ENCODE results near the gene EIF4EBP2.

The EIF4EBP2 gene

DNA sequence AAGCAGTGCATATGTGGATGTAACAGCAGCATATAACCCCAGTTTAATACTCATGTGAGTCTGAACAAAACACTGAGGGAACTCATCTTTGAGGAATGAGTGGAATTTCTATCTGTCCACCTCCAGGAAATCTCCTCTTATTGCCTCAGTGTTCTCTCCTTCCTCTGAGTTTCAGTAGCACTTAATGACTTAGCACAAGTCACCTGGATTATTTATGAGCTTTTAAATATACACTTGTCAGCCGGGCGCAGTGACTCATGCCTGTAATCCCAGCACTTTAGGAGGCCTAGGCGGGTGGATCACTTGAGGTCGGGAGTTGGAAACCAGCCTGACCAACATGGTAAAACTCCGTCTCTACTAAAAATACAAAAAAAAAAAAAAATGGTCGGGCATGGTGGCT lies 25.8 kb upstream of the EIF4EBP2 start:
- DNase-seq (ENCODE audit: low read depth in 3 of 3, low spot score in 1 of 3), result no peak

DNA sequence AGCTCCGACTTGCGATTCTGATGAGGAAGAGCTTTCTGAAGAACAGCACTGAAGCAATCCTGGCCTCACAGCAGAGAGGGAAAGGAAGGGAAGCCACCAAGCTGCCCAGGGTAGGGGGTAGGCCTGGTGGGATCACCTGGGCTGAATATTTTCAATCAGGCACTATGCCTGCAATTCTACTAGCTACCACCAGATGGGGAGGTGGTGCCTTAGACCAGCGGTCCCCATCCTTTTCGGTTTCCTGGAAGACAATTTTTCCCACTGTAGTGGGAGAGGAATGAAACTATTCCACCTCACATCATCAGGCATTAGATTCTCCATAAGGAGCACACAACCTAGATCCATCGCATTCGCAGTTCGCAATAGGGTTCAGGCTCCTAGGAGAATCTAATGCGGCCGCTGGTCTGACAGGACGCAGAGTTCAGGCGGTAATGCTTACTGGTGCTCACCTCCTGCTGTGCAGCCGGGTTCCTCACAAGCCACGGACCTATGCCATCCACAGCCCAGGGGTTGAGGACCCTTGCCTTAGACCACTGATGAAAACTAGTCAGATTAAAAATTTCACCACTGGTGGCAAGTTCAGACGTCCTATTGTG lies 24.3 kb upstream of the EIF4EBP2 start:
- DNase-seq (ENCODE audit: low read depth in 3 of 3, low spot score in 1 of 3), result no peak

DNA sequence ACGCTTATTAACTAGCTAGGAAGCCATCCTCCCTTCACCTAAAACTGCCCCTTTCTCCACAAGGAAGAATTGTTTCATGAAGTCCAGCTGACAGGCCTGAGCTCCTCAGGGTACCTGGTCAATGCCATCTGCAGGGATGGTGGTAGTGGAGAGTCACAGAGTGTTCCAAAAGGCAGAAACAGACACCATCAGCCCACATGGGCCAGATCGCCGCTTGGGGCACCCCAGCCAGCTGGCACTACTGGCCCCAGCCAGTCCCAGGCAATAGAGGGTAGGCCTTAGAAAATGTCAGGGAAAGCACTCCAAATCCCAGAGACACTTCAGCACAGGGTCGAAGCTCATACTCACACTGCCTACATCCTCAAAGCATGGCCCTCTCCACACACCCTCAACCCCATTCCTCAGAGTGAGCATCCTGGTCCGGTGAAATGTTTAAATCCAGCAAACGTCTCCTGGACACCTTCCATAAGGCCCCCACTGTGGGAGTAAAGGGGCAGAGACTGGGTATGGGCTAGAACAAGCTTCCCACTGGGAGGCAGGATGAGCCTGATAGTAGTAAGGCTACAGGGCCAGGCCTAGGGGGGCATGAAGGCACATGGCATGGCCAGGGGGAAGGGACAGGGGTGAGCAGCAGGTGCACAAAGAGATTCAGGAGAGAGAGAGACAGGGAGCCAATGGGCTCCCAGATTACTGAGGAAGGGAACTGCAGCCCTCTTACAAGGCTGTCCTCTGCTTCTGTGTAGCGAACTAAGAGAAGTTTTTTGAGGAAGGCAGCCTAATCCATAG lies 23.4 kb upstream of the EIF4EBP2 start:
- DNase-seq (ENCODE audit: low read depth in 3 of 3, low spot score in 1 of 3), result no peak

DNA sequence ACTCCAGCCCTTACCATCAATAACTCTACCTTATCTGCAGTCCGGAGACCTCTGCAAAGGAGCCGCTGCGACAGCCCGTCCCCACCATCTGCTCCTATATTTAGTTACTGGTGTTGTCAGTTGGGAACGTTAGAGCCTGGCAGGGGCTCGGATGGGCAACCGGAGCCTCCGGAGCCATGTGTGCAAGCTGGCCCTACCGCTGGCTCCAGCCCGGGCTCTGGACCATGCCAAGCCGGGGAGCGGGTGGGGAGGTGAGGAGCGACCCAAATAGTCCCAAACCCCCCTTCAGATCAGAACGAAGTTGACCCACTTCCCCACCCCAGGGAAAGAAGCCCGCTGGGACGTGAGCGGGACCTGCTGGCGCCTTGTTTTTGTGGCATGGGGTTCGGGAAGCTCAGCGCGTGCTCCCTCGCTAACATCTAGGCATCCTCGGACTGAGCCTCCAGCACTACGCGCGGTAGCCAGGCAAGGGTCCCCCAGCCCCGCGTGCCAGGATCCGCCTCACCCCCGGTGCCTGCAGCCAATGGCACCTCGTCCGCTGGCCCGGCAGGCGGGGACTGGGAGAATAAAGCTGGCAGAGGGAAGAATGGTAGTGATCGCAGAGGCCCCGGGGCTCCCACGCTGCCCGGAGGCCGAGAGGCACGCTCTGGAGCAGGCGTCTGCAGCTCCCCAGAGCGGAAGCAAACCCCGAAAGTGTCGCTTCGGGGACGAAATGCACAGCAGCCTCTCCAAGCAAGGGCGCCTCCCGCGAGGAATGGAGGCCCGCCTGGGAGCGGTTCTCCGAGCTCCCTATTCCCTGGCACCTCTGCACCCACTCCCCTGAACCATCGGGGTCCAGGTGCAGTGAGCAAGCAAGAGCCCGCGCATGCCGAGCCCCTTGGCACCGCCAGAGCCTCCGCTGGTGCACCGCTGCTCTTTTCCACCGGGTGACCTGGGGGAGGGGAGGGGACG lies 22.2 kb upstream of the EIF4EBP2 start:
- no peak for DNase-seq (ENCODE audit: low read depth in 3 of 3, low spot score in 1 of 3)

DNA sequence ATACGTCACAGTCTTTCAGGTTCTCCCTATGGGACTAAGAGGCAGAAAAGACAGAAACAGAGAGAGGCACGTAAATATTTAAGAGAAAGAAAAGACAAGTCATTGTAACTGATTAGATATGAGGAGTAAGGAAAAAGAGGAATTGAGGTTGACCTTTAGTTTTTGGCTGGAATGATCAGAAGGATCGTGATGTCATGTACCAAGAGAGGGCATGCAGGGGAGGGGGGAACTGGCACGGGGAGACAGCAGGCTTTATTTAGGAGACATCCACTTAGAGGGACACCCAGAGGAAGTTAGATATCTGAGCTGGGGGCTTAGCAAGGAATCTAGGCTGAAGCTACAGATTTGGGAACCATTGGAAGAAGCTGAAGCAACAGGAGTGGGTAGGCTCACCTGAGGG lies 12.3 kb upstream of the EIF4EBP2 start:
- no peak for DNase-seq (ENCODE audit: low read depth in 3 of 3, low spot score in 1 of 3)

DNA sequence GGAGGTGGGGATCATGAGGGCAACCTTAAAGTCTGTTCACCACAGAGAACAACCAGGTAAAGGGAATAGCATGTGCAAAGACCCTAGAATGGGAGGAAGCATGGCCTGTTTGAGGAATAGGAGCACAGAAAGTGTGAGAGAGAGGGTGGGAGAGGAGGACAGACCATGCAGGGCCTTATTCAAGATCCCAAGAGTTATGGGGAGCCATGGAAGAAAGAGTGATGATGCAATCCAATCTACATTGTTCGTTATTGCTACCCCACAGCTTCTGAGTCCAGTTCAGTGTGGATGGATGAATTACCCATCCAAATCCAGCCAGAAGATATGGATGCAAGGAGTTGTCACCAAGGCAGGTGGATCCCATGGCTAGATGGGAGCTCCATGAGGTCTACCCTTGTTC lies 7.8 kb upstream of the EIF4EBP2 start:
- no peak for DNase-seq (ENCODE audit: low read depth in 3 of 3, low spot score in 1 of 3)

DNA sequence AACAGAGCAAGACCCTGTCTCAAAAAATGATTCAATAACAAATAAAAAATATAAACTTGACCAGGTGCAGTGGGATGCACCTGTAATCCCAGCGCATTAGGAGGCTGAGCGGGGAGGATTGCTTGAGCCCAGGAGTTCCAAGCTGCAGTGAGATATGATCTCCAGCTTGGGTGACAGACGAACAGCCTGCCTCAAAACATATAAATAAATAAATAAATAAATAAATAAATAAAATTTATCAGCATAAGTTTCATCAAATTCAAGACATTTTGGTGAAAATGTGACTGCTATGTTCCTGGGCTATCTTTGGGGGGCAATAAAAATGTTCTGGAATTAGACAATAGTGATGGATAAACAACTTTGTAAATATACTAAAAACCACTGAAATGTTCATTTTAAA lies 4.8 kb upstream of the EIF4EBP2 start:
- DNase-seq (ENCODE audit: low read depth in 3 of 3, low spot score in 1 of 3), result no peak

- no peak for DNase-seq (ENCODE audit: low read depth in 3 of 3, low spot score in 1 of 3)
These were observed 386 bp upstream of the EIF4EBP2 start for GRCh38 chr10:70403483-70404035.

GRCh38 chr10:70404787-70405036 lies 767 bp downstream of the EIF4EBP2 start:
- no peak for DNase-seq (ENCODE audit: low read depth in 3 of 3, low spot score in 1 of 3)

GRCh38 chr10:70405037-70405824 lies 1.3 kb downstream of the EIF4EBP2 start:
- DNase-seq (ENCODE audit: low read depth in 3 of 3, low spot score in 1 of 3), result no peak

DNA sequence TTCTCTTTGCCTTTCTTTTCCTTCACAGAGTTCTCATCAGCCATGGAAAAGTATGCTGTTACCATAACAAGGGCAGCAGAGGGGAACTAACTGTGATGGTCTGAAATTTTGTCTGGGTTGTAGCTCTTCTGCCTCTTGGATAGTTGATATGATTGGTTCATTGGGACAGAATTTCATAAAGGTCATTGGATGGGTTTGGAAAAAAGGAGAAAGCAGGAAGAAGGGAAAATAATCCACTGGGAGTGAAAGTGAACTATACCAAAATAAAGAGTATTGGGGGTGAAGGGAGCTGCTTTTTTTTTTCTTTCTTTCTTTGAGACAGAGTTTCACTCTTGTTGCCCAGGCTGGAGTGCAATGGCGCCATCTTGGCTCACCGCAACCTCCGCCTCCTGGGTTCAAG lies 5.8 kb downstream of the EIF4EBP2 start:
- DNase-seq (ENCODE audit: low read depth in 3 of 3, low spot score in 1 of 3), result no peak

GRCh38 chr10:70410608-70411007 lies 6.7 kb downstream of the EIF4EBP2 start:
- DNase-seq (ENCODE audit: low read depth in 3 of 3, low spot score in 1 of 3), result no peak

GRCh38 chr10:70412356-70412755 lies 8.4 kb downstream of the EIF4EBP2 start:
- no peak for DNase-seq (ENCODE audit: low read depth in 3 of 3, low spot score in 1 of 3)

- DNase-seq (ENCODE audit: low read depth in 3 of 3, low spot score in 1 of 3), result no peak
These were observed 13.6 kb downstream of the EIF4EBP2 start for GRCh38 chr10:70417568-70417967.

- no peak for DNase-seq (ENCODE audit: low read depth in 3 of 3, low spot score in 1 of 3)
These were observed 14.3 kb downstream of the EIF4EBP2 start for GRCh38 chr10:70418229-70418628.

GRCh38 chr10:70418713-70419112 lies 14.8 kb downstream of the EIF4EBP2 start:
- no peak for DNase-seq (ENCODE audit: low read depth in 3 of 3, low spot score in 1 of 3)

DNA sequence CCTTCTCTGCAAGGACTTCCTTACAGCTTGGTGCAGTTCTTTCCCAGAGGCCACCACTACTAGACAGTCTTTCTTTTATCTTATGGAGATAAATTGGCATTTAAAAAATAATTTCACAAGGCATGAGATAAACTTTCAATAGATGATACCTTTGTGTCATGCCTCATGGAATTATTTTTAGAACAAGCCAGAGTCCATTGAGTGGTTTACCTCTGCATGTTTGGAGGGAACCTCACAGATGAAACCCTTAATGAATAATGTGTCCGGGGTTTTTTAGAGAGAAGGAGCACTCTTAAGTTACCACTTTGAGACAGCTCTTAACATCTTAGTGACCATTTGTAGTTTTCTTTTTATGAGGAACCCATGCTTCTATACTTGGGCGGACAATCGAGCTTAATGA lies 20.4 kb downstream of the EIF4EBP2 start:
- no peak for DNase-seq (ENCODE audit: low read depth in 3 of 3, low spot score in 1 of 3)

- DNase-seq (ENCODE audit: low read depth in 3 of 3, low spot score in 1 of 3), result no peak
These were observed 21.2 kb downstream of the EIF4EBP2 start for GRCh38 chr10:70425096-70425495.

DNA sequence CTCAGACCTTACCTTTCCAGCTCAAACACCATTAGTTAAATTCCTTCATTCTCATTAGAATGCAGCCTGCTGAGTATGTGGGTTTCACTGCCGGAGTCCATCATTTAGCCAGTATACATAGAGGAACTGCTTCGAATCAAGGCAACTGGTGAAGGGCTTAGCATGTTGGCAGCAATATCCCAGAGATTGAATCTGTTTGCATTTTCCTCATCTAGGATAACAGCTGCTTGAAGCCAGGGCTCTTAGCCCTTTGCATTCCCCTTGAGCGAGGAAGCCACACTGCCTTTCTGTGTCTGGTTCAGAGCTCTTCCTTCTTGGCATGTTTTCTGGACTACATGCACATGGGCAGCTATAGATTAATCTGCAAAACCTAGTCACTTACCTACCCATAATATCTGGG lies 22.9 kb downstream of the EIF4EBP2 start:
- DNase-seq (ENCODE audit: low read depth in 3 of 3, low spot score in 1 of 3), result no peak

GRCh38 chr10:70430493-70431445 lies 26.8 kb downstream of the EIF4EBP2 start:
- no peak for DNase-seq (ENCODE audit: low read depth in 3 of 3, low spot score in 1 of 3)
